Measurements from ENCODE around the gene EXOC2.

- no peak for TF ChIP-seq CTCF (IDR thresholded peaks at IDR 0.05; ENCODE audit: low read depth, low read length)
- no peak for TF ChIP-seq EZH2phosphoT487 (IDR thresholded peaks at IDR 0.05; ENCODE audit: low read depth)
These were observed 178.5 kb downstream of the EXOC2 start for GRCh38 chr6:514396-514978.
